ENCODE data around the gene PTPN22.

DNA sequence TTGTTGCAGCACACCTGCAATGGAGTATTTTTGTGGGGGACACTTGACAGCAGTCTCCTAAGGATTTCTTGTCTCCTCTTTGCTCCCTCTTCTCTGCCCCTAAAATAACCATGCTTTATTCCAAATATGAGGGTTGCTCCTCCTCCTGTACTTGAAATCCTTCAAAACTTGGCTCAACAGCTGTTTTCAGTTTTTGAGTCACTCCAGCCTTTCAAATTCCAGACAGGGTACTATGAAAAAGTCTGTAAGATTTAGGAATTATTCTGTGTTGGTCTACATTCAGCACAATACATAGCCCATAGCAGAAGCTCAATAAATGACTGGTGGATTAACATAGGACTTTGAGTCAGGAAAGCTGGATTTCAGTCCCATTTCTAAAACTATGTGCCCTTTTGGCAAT is 27.6 kb upstream of the PTPN22 start:
- TF ChIP-seq, protein P1, sequence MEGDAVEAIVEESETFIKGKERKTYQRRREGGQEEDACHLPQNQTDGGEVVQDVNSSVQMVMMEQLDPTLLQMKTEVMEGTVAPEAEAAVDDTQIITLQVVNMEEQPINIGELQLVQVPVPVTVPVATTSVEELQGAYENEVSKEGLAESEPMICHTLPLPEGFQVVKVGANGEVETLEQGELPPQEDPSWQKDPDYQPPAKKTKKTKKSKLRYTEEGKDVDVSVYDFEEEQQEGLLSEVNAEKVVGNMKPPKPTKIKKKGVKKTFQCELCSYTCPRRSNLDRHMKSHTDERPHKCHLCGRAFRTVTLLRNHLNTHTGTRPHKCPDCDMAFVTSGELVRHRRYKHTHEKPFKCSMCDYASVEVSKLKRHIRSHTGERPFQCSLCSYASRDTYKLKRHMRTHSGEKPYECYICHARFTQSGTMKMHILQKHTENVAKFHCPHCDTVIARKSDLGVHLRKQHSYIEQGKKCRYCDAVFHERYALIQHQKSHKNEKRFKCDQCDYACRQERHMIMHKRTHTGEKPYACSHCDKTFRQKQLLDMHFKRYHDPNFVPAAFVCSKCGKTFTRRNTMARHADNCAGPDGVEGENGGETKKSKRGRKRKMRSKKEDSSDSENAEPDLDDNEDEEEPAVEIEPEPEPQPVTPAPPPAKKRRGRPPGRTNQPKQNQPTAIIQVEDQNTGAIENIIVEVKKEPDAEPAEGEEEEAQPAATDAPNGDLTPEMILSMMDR (IDR thresholded peaks at IDR 0.05) = no peak
- no peak for TF ChIP-seq POLR2A (IDR thresholded peaks at IDR 0.05)
